H1 (cell line): ENCODE data around the gene NEK4. TPM values are rescaled to one million over a fixed set of nuclear protein-coding genes. Genes with fewer than 3 reads are reported as not detected.

Source experiments
- ASH2L ChIP-seq: fragments of 200-600, 300-600 bp; sonication (generic); IDR thresholded peaks from one replicate; pipeline ENCODE4 v1.7.1; 2017; ENCODE audit warnings: low read length
- ATF3 ChIP-seq: IDR thresholded peaks from 2 replicates; pipeline ENCODE4 v1.6.1; 2011; ENCODE audit warnings: low read depth, mild to moderate bottlenecking, low read length; ENCODE audit not compliant: insufficient read depth
- BACH1 ChIP-seq: IDR thresholded peaks from 2 replicates; pipeline ENCODE4 v1.6.1; 2012; ENCODE audit warnings: low read length, improper control_type of control experiment
- CBX8 ChIP-seq: fragments of 300-800, 300-1000 bp; sonication (generic); IDR thresholded peaks from 2 replicates; pipeline ENCODE4 v1.7.1; 2016; ENCODE audit warnings: low read depth, low read length, borderline replicate concordance
- CHD1 ChIP-seq: IDR thresholded peaks from 2 replicates; pipeline ENCODE4 v1.6.1; 2012; ENCODE audit warnings: low read depth, low read length, improper control_type of control experiment
- CHD2 ChIP-seq: IDR thresholded peaks from 2 replicates; pipeline ENCODE4 v1.6.1; 2012; ENCODE audit warnings: low read length, improper control_type of control experiment
- EGR1 ChIP-seq: IDR thresholded peaks from 2 replicates; pipeline ENCODE4 v1.6.1; 2011; ENCODE audit warnings: low read depth, low read length, borderline replicate concordance
- EP300 ChIP-seq, 2 experiments: IDR thresholded peaks; 1 replicate in 1 of 2; 2 replicates in 1 of 2; pipeline ENCODE4 v1.6.1; 2011 to 2012; ENCODE audit warnings: low read depth in 2 of 2, low read length in 2 of 2, mild to moderate bottlenecking in 2 of 2, borderline replicate concordance in 1 of 2, inconsistent platforms in 1 of 2, moderate library complexity in 1 of 2
- EZH2 ChIP-seq: fragments of 200-600 bp; sonication (generic); IDR thresholded peaks from 2 replicates; pipeline ENCODE4 v1.7.1; 2012; ENCODE audit warnings: low read depth, mild to moderate bottlenecking, moderate library complexity, low read length, inconsistent platforms; ENCODE audit not compliant: severe bottlenecking
- FOSL1 ChIP-seq: IDR thresholded peaks from 2 replicates; pipeline ENCODE4 v1.6.1; 2011; ENCODE audit warnings: mild to moderate bottlenecking, low read depth, low read length, moderate library complexity; ENCODE audit not compliant: insufficient read depth
- HDAC2 ChIP-seq, 2 experiments: fragments of 300-600 bp in 1 of 2; sonication (generic) in 1 of 2; IDR thresholded peaks; 2 replicates each; pipeline ENCODE4 v1.6.1; 2011 to 2012; ENCODE audit warnings: low read depth in 2 of 2, low read length in 2 of 2, mild to moderate bottlenecking in 2 of 2, moderate library complexity in 2 of 2, borderline replicate concordance in 1 of 2, inconsistent platforms in 1 of 2
- JUN ChIP-seq: IDR thresholded peaks from 2 replicates; pipeline ENCODE4 v1.6.1; 2011; ENCODE audit warnings: low read depth, mild to moderate bottlenecking, improper control_type of control experiment, low read length
- KDM1A ChIP-seq: fragments of 200-600, 300-600 bp; sonication (generic); IDR thresholded peaks from 2 replicates; pipeline ENCODE4 v1.7.1; 2016; ENCODE audit warnings: mild to moderate bottlenecking, low read length, borderline replicate concordance
- KDM5A ChIP-seq: fragments of 200-600 bp; IDR thresholded peaks from 2 replicates; pipeline ENCODE4 v1.7.1; 2012; ENCODE audit warnings: mild to moderate bottlenecking, low read length, inconsistent platforms, mixed read lengths
- POLR2AphosphoS5 ChIP-seq: IDR thresholded peaks from 2 replicates; pipeline ENCODE4 v1.6.1; 2011; ENCODE audit warnings: low read depth, low read length
- POU5F1 ChIP-seq: IDR thresholded peaks from 2 replicates; pipeline ENCODE4 v1.6.1; 2011; ENCODE audit warnings: low read depth, mild to moderate bottlenecking, low read length, moderate library complexity
- RAD21 ChIP-seq, 2 experiments: IDR thresholded peaks in 1 of 2; conservative IDR thresholded peaks in 1 of 2; 2 replicates each; pipeline ENCODE4 v1.6.1; 2011; ENCODE audit warnings: low read depth in 2 of 2, low read length in 2 of 2, improper control_type of control experiment in 1 of 2, inconsistent platforms in 1 of 2, mild to moderate bottlenecking in 1 of 2, moderate library complexity in 1 of 2
- RFX5 ChIP-seq: IDR thresholded peaks from 2 replicates; pipeline ENCODE4 v1.6.1; 2011; ENCODE audit warnings: low read depth, low read length, improper control_type of control experiment, borderline replicate concordance
- SIRT6 ChIP-seq: IDR thresholded peaks from one replicate; pipeline ENCODE4 v1.7.1; 2012; ENCODE audit warnings: low read length, inconsistent platforms
- SIX5 ChIP-seq: IDR thresholded peaks from 2 replicates; pipeline ENCODE4 v1.6.1; 2011; ENCODE audit warnings: mild to moderate bottlenecking, low read depth, low read length
- SP4 ChIP-seq: IDR thresholded peaks from 2 replicates; pipeline ENCODE4 v1.6.1; 2012; ENCODE audit warnings: low read length, inconsistent platforms
- TAF1 ChIP-seq: IDR thresholded peaks from 2 replicates; pipeline ENCODE4 v1.6.1; 2011; ENCODE audit warnings: mild to moderate bottlenecking, low read depth, low read length
- TAF7 ChIP-seq: optimal IDR thresholded peaks from 2 replicates; pipeline ENCODE3; 2011; ENCODE audit warnings: low read depth, mild to moderate bottlenecking, inconsistent platforms, low read length, moderate library complexity, borderline replicate concordance
- ZNF274 ChIP-seq: IDR thresholded peaks from 2 replicates; pipeline ENCODE4 v1.7.0; 2012; ENCODE audit warnings: low read length, borderline replicate concordance; ENCODE audit errors: extremely low read depth
- polyA plus RNA-seq, 7 experiments: library from polyadenylated mRNA; depleted of rRNA in 3 of 7; stranded (reverse) in 5 of 7; unstranded in 2 of 7; fragments of >200 nt in 5 of 7; fragments of 200-250 nt in 2 of 7; gene quantifications; 1 replicate in 5 of 7; 2 replicates in 1 of 7; 4 replicates in 1 of 7; pipeline versions ENCODE4 v1.2.1 to v1.2.3, GENCODE V29; 2011 to 2013; ENCODE audit warnings: missing spikeins in 2 of 7, mixed read lengths in 2 of 7
- total RNA-seq: library from RNA; stranded (reverse); fragmentation: NEBNext Ultra II Directional; extraction: Animal tissue kit (Norgen Biotek cat#: 25700); gene quantifications from 2 replicates; pipeline ENCODE4 v1.2.1, GENCODE V29; 2021

NEK4 gene
- total and polyA plus RNA-seq, 2 of the 8 experiments (the other 6 are each of a cell fraction or from before 2014, with no cell fraction given) = 7.5 to 40.0 TPM

GRCh38 chr3:52770496-52771333 lies at the start of gene NEK4 (continued):
- TF ChIP-seq TAF7 (no peak), EZH2 (no peak), CBX8 (no peak), SIRT6 (no peak), SP4 (peak; percentile 54; the same call in 1 of the 2 replicates), RAD21 (IDR thresholded peaks at IDR 0.05 in 1 of 2, conservative IDR thresholded peaks at IDR 0.05 in 1 of 2; ENCODE audit: low read depth in 2 of 2, low read length in 2 of 2) (no peak), CHD2 (no peak), FOSL1 (no peak), BACH1 (no peak), ASH2L (peak; percentile 45), JUN (no peak), POU5F1 (no peak), KDM5A (no peak; the same call in 1 of the 2 replicates), CHD1 (no peak), RFX5 (no peak), EP300 (IDR thresholded peaks at IDR 0.05; ENCODE audit: borderline replicate concordance in 1 of 2, low read depth in 2 of 2, low read length in 2 of 2) (no peak), HDAC2 (IDR thresholded peaks at IDR 0.05; ENCODE audit: borderline replicate concordance in 1 of 2, low read depth in 2 of 2, low read length in 2 of 2) (no peak; a peak in 1 of 4 replicates), ZNF274 (no peak), KDM1A (no peak), POLR2AphosphoS5 (peak; percentile 85), SIX5 (no peak), EGR1 (peak; percentile 30; the same call in 1 of the 2 replicates), TAF1 (peak; percentile 96), ATF3 (no peak)
